Left forelimb (tissue), 1 donor: ENCODE data around the gene PRDM2.
"Not testable (repeated sequence)": the region's sequence is repeated elsewhere in the genome, so short reads cannot be mapped to it uniquely, and the experiment has no call there.

Experiments
- DNase-seq: peaks from one replicate; pipeline ENCODE4 v3.0.0-alpha.2; 2018; ENCODE audit warnings: low spot score

The PRDM2 gene

DNA sequence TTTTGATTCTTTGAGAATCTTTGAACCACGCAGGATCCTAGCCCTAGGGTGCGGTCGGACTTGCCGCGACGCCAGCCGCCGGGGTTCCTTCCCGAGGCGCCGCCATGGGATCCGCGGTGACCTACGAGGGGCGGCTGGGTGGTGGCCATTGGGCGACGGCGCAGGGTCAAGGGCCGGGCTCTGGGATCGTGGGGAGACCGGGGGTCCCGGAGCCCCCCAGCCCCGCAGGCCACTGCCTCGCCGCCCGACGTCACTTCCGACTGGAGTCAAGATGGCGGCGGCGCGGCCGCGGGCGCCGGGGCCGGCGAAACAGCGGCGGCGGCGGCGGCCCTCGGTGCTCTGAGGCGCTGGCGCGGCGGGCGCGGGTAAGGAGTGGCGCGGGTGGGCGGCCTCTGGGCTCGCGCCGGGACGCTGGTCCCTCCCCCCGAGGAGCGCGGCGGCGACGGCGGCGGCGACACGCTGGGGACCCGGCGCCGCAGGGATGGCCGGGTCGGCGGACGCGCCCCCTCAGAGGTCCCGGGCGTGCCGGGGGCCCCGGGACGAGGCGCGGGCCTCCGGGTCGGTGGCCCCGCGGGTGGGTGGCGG, at the start of gene PRDM2:
PRDM2 (plus strand) TSS at position 253 of the 585 bp plus-strand sequence. CDS start 15,418 bp downstream, outside the sequence.
- DNase-seq: peak; percentile 79

- DNase-seq: no peak
Measured at GRCh38 chr1:13651279-13651678, 48.7 kb upstream of the PRDM2 start.

- no peak for DNase-seq
Measured at GRCh38 chr1:13652238-13652637, 47.8 kb upstream of the PRDM2 start.

DNA sequence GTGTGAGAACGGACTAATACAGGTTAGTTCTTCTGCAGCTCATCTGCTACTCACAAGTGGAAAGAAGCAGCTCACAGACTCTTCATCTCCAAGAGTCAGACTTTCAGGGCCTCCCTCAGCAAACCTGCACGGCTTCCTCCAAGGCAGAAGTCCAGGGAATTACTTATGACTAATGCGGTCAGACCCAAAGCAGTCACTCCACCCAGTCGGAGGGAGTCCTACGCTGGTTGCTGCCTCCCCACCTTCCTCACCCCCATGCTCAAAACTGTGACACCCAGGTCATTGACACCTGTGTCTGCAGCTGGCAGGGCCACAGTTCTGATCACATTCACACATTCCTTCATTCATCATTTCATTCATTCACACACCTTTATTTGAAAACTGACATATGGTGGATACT, 38.4 kb upstream of the PRDM2 start:
- DNase-seq: no peak

- DNase-seq: no peak
Measured at GRCh38 chr1:13662493-13662892, 37.5 kb upstream of the PRDM2 start.

DNA sequence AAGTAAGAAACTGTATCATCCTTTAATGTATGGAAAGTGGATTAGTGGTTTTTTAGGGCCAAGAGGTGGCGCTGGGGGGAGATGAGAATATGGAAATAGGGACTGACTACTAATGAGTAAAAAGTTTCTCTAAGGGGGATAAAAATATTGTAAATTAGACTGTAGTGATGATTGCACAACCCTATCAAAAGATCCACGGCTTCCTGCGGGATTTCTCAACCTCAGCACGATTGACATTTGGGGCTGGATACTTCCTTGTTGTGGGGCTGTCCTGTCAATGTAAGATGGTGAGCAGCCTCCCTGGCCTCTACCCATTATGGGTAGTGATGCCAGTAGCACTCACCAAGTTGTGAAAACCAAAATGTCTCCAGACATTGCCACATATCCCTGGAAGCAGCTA, 36.0 kb upstream of the PRDM2 start:
- no peak for DNase-seq

DNA sequence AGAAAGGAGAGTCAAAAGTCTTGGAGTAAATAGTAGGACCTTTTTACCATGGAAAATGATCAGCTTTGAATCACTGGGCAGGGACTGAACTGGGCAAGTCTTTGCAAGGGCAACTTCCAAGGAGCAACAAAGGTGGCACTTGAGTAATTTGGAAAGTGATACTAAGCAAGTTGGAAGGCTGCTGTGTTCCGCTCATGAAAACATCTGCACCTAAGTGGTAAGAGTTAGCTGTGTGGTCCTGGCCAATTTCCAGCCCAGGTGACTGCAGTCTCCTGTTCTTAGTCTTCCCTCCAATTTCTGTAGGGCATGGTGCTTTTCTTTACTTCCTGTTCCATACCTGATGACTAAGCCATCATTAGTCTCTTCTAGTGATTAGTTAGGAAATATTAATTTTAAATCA, 35.5 kb upstream of the PRDM2 start:
- DNase-seq: no peak

GRCh38 chr1:13666317-13666716, 33.7 kb upstream of the PRDM2 start:
- no peak for DNase-seq

DNA sequence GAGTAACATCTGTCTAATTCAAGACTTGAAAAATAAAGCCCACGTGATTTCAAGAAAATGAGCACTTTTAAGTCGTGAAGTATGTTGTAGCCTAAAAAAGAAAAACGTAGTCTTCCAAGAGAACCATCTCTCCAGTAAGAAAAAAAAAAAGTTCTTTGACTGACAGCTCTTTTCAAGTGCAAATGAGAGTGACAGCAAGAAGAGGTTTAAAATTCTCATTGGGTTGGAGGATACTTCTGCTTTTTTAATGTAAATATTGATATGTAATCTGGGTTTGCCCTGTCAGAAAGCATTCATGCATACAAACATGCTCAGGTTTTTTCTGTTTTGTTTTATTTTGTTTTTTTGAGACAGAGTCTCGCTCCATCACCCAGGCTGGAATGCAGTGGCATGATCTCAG, 32.3 kb upstream of the PRDM2 start:
- no peak for DNase-seq

DNA sequence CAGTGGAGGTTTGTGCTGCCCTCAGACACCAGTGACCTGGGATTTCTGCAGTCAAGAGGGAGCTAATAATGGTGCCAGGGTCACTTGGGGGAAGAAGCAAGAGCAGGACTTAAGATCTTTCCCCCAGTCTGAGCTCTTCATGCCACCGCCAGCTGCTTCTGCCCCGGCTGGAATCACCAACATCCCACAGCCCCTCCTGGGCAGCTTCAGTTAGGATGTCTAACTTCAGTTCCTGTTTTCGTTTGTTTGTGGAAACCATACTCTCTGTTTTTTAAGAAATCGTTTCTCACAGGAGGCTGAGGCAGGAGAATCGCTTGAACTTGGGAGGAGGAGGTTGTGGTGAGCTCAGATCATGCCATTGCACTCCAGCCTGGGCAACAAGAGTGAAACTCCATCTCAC, 25.6 kb upstream of the PRDM2 start:
- no peak for DNase-seq

GRCh38 chr1:13675151-13675651, 24.8 kb upstream of the PRDM2 start:
- DNase-seq: no peak

DNA sequence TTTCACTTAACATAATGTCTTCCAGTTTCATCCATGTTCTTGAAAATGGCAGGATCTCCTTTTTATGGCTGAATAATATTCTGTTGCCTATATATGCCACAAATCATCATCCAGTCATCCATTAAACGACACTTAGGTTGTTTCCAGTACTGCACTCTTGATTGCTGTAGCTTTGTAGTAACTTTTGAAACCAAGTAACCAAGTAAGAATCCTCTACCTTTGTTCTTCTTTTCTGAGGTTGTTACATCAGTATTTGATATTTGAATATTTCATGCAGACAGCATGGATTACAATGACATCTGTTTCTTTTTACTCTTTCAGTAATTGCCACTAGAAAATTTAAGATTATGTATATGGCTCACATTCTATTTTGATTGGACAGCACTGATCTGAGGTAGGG, 22.1 kb upstream of the PRDM2 start:
- no peak for DNase-seq

DNA sequence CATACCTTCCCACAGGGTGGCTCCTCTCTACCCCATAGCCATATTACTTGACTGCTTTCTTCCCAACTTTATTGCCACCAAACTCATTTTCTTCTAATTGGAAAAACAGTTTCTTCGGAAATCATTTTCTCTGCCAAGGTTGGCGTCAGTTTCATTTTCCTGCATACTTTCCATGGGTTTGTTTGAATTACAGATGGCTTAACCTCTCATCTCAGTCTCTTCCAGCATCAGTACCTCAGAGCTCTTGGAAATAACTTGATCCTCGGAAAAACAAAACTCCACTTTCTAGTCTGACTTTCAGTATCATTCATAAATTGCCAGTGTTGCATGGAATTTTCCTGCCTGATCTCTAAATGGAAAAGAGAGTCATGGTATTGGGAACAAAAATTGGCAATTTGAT, 20.3 kb upstream of the PRDM2 start:
- DNase-seq: no peak

DNA sequence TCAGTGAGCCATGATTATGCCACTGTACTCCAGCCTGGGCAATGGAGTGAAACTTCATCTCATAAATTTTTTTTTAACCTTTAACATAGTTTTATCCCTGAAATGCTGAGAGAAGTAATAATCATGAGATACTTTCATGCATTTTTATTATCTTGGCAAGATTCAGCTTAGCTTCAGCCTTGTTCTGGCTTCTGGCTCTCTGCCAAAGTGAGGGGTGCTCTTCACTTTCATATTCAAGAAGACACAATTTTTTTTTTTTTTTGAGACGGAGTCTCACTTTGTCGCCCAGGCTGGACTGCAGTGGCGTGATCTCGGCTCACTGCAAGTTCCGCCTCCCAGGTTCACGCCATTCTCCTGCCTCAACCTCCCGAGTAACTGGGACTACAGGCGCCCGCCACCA, 19.4 kb upstream of the PRDM2 start:
- DNase-seq: not testable (repeated sequence)

DNA sequence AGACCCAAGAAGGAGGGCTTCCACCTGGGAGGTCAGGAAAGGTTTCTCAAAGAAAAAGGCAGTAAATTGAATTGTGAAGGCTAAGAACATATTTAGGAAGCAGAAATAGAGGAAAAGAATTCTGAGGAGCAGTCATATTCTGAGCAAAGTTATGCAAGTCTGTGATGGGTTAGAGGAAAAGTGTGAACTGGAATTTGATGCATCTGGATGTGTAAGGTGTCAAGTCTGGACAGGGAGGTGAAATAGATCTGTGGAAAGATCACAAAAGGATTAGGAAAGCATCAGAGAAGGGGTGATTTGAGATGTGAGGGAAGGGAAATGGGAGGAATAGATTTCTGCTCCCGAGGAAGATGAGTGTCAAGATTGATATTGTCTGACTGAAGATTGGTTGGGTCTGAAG, 18.1 kb upstream of the PRDM2 start:
- DNase-seq: no peak

DNA sequence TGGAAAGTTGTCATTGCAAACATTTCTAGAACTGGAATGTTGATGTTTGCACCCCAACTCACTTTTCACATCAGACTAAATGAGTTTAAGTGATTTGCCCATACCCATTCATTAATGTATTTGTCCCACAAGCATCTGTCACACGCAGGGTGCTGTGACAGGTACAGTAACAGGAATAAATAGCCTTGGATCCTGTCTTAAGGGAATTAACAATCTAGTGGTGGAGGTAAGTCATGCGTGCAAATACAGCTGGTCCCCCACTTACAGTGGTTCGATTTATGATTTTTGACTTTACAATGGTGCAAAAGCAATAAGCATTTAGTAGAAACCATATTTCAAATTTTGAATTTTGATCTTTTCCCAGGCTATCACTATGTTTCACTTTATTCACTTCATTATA, 17.5 kb upstream of the PRDM2 start:
- no peak for DNase-seq

- no peak for DNase-seq
Measured at GRCh38 chr1:13683206-13683605, 16.8 kb upstream of the PRDM2 start.

GRCh38 chr1:13687151-13687715, 12.8 kb upstream of the PRDM2 start:
- DNase-seq: no peak

DNA sequence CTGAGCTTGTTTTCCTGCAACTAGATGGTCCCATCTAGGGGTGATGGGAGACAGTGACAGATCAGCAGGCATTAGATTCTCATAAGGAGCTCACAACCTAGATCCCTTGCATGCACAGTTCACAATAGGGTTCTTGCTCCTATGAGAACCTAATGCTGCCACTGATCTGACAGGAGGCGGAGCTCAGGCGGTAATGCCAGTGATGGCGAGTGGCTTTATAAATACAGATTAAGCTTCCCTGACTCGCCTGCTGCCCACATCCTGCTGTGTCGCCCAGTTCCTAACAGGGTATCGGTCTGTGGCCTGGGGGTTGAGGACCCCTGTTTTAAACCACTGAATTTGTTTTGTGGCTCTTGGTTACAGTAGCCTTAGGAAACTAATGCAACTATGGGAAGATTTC, 6.9 kb upstream of the PRDM2 start:
- not testable (repeated sequence) for DNase-seq

DNA sequence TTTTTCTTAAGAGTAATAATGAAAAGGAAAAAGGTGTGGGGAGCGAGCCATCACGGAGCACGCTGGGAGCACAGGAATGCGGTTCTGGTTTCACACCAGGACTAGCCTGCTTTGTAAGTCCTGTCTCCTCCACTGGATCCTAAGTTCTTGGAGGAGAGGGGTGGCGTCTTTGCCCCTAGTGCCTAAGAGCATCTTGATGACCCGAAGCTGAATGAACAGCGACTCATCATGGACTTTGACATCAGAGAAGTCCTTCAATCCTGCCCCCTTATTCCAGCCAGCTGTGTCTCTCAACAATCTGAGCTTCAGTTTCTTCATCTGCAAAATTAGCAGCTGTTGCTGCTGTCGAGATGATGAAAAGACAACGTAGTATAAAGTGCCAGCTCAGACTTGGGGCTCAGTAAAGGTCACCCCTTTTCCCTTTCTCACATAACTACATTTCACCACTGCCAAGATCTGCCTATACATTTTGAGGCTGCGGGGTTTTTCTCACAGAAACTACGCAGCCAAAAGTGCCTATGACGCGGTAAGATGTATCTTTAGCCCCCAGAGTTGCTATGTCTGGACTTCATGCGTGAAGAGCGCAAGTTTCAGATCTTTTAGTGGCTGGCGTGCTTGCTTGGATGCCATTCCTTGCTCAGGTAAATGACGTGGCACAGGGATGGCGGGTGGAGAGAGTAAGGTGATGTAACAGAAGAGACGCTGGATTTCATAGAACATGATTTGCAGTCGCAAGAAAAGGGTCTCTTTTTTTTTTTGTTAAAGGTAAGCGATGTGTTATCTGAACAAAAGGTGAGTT, 4.9 kb upstream of the PRDM2 start:
- no peak for DNase-seq

DNA sequence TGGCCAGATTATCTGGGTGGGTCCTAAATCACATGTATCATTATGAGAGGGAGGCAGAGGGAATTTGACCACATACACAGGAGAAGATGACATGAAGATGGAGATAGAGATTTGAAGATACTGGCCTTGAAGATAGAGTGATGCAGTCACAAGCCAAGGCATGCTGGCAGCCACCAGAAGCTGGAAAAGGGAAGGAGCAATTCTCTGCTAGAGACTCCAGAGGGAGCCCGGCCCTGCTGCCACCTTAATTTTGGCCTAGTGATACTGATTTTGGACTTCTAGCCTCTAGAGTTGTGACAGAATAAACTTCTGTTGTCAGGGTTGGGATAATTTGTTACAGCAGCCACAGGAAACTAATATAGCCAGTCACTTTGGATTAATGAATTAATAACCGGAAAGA, 2.2 kb upstream of the PRDM2 start:
- DNase-seq: no peak

GRCh38 chr1:13699510-13699909, 478 bp upstream of the PRDM2 start:
- DNase-seq: no peak

- DNase-seq: peak; percentile 69
Measured at GRCh38 chr1:13700521-13701270, 708 bp downstream of the PRDM2 start.
